Activated CD4-positive, alpha-beta T cell treated with anti-CD3 and anti-CD28 coated beads, Interleukin-2, amount 50 U/mL, for 4 hours (primary cell): ENCODE results near the gene RORB.

Experiments used
- DNase-seq, 2 experiments: peaks; one replicate each; pipeline ENCODE4 v3.0.0-alpha.2; 2020

RORB gene

DNA sequence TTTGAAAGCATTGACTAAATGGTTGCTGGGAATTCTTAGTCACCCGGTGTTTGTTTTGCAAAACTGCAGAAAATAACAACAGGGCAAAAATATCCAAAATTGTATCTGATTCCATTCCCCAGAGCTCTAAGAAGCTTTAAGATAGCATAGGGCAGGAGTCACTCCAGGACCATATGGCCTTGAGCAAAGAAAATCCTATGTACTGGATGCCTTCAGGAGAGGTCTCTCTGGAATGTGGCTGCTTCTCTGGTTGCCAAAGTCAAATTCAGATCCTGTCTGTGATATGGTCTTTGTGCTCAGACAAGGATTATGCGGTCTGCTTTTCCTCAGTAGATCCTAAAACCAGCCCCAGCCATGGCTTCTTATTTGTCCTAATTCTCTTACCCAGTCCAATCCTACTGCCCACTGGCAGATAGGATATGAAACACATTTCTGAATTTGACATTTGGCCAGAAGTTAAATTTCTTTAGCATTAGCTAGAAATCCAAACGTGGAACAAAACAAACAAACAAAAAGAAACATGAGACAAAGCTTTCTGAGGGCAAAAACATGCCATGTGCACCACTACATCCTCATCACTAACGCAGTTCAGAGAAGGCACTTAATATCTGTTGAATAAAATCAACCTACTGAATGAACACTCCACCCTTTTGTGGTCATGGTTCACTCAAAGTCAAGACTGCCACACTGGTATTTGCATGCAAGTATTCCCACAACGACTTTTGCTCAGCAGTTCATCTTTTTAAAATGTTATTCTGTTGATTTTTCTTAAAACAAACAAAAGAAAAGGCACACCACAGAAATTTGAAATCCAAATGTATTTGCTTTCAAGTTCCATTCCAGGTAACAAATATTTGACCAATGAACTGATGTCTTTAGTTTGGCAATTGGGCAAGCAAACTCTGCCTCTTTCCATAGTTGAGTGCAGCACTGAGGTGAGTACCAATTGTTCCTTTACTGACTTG is 224.8 kb downstream of the RORB start:
- DNase-seq, result no peak

DNA sequence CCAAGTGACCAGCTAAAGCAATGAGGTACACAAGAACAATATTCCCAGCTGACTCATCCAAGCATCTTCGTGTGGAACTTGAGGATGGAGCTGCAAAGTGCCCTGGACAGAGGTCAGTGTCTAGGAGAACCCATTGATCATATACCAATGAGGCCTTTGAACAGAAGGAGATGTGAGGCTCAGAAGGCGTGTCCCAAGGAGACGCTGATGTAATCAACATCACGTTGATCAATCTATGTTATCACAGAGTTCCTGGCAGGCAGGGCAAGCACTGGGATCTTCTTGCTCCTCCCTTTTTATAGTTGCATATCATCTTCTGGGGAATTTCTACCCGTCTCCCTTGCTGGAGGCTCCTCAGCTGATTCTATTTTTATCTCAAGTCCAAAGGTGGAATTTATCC is 227.2 kb downstream of the RORB start:
- no peak for DNase-seq

DNA sequence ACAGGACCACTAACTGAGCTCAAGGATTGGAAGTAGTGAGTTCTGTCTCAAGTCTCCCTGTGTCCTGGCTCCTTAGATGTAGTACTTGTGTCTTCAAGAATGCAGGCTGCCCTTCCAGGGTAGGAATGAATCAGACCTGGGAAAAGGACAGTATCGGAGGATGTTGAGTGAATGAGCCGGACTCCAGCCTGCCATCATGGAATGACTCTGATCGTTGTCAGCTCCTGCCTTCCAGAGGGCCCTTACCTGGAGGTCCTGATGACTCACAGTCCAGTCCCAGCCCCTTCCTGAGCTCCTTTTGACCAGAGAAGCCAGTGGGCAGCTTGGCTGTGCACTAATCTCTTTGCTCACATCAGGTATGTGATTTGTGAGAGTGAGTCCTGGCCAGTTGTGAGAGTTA is 229.4 kb downstream of the RORB start:
- no peak for DNase-seq

- DNase-seq, result no peak
Measured at GRCh38 chr9:74728176-74728575, 231.0 kb downstream of the RORB start.

DNA sequence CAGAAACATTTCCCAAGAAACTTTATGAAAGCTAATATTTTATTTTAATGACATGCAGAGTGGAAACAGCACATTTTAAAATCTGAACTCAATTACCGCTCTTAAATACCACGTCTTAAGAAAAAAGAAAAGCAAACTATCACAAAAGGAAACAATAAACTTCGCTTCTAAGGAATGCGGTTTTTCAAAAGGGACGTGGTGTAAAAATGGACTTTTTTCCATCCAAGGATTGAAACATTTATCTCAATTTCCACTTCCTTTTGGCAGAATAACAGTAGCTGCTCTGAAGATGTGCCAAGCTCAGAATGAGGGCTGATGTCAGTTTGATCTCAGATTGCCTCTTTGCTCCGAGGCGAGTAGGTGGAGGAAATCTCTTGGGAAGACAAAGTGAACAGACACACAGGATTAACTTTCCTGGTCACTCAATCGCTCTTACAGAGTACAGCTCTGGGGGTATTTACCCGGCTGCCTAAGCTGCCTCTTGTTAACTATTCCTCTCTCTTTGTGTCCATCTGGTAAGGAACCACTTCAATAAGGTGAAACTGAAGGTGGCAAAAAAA is 232.1 kb downstream of the RORB start:
- DNase-seq, result no peak

DNA sequence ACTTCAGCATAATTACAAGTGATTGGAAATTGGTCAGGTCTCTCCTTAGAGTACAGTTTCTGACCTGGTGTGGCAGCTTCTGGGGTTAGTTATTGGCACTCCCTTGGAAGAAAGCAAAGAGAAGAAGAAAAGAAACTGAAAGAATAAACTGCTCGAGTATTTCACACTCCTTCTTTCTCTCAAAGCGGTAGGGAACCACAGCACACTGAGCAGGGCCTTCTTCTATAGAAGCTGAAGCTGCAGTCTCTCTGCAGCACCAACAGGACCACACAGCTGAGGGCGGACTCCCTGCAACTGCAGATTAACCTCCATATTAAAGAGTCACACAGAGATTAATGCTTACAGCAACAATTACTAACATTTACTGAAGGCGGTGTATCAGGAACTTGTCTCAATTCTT is 238.6 kb downstream of the RORB start:
- DNase-seq, result no peak

DNA sequence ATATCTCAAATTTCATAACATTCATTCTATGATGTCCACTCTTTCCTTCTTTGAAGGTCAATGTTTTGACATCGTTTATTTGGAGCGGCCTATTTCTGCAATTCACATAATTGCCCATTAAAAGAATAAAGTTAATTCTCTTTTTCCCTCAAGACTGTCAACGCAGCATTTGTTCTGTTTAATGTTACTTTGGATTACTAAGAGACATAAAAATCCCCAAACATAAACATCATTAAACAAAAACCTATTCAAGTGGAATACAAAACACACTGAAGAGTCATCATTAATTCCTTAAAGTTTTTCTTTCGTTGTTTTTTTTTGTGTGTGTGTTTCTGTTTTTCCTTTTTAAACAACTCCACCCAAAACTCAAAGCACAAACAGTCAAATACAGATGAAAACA is 239.5 kb downstream of the RORB start:
- no peak for DNase-seq

DNA sequence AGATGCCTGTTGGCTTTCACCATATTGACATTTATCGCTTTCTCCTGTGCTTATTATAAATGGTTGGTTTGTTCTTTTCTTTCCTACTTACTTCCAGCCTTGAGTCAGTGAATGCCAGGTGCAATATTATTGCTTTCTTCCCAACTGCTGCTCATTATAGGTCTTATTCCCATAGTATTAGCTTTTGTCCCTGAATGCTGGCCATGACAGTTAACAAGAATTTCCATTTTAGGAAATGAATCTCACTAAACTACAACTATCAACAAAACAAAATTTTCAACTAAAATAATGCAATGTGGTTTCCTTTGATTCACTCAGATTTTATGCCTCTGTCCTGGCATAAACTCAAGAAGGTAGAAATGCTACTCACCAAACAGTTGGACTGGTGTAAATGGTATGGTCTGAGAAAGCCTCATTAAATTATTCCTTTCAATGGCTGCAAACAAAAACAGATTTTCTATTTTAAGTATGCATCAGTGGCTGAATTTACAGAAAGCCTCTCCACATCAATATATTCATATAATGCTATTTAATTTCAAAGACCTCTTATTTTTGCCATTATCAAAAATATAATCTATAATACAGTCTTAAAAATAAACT is 245.2 kb downstream of the RORB start:
- DNase-seq, result no peak
